Stimulated activated naive CD4-positive, alpha-beta T cell treated with Interleukin-2 at 50 U/mL for 16 hours (primary cell): ENCODE measurements around the gene REXO1.
"Not testable (repeated sequence)": the region's sequence is repeated elsewhere in the genome, so short reads cannot be mapped to it uniquely, and the experiment has no call there.

Experiments
- DNase-seq: peaks from one replicate; lab custom pipeline; 2025; lab: John Stamatoyannopoulos, UW

The REXO1 gene, protein sequence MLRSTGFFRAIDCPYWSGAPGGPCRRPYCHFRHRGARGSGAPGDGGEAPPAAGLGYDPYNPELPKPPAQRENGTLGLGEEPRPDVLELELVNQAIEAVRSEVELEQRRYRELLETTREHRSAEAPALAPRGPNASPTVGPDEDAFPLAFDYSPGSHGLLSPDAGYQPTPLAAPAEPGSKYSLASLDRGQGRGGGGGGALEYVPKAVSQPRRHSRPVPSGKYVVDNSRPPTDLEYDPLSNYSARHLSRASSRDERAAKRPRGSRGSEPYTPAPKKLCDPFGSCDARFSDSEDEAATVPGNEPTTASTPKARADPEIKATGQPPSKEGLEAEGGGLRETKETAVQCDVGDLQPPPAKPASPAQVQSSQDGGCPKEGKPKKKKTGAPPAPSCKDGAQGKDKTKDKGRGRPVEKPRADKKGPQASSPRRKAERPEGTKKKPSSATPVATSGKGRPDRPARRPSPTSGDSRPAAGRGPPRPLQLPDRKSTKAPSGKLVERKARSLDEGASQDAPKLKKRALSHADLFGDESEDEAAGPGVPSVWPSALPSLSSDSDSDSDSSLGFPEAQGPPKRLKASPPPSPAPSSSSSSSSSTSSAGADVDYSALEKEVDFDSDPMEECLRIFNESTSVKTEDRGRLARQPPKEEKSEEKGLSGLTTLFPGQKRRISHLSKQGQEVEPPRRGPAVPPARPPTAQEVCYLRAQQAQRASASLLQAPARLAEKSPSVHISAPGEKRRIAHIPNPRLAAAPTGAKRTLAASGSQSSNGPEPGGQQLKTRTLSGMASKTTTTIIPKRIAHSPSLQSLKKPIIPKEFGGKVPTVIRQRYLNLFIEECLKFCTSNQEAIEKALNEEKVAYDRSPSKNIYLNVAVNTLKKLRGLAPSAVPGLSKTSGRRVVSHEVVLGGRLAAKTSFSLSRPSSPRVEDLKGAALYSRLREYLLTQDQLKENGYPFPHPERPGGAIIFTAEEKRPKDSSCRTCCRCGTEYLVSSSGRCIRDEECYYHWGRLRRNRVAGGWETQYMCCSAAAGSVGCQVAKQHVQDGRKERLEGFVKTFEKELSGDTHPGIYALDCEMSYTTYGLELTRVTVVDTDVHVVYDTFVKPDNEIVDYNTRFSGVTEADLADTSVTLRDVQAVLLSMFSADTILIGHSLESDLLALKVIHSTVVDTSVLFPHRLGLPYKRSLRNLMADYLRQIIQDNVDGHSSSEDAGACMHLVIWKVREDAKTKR

DNA sequence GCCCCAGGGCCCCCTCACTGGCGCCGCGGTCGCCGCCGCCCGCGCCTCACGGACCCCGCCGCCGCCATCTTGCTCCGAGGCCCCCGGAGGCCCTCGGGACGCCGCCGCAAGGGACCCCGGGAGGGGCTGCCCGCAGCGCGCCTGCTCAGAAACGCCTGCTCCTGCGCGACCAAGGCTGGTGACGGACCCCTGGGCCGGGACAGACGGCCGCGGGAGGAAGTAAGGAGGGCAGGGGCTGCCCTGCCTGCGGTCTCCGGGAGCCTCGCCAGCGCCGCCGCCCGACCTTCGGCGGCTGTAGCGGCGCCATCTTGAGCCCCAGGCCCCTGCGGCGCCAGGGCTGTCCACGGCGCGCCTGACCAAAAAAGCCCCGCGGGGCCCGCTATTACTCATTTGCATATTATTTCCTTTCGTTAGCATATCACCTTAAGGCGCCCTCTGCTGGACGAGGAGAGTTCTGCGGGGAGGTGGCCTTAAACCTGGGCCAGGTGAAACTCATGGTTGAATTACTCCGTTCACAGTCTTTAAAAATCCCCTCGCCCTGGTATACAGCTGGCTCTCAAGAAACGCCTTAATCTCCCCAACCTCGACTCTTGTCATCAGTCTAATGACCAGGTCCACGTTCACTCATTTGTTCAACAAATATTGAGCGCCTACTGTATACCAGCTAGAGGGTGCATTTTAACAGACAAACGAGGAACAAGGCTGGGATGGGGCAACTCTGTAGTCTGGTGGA is at the start of gene REXO1:
Gene REXO1 (minus strand): TSS at position 85 of the 733 bp plus-strand sequence. CDS start 125 bp downstream, outside the sequence.
- DNase-seq, result peak; percentile 95

- DNase-seq, result no peak
Observed at GRCh38 chr19:1896508-1896907, 48.2 kb upstream of the REXO1 start.

- no peak for DNase-seq
Observed at GRCh38 chr19:1893791-1894190, 45.5 kb upstream of the REXO1 start.

- DNase-seq, result no peak
Observed at GRCh38 chr19:1889907-1890306, 41.6 kb upstream of the REXO1 start.

GRCh38 chr19:1888385-1888784 is 40.1 kb upstream of the REXO1 start:
- no peak for DNase-seq

GRCh38 chr19:1886360-1886759 is 38.1 kb upstream of the REXO1 start:
- not testable (repeated sequence) for DNase-seq

DNA sequence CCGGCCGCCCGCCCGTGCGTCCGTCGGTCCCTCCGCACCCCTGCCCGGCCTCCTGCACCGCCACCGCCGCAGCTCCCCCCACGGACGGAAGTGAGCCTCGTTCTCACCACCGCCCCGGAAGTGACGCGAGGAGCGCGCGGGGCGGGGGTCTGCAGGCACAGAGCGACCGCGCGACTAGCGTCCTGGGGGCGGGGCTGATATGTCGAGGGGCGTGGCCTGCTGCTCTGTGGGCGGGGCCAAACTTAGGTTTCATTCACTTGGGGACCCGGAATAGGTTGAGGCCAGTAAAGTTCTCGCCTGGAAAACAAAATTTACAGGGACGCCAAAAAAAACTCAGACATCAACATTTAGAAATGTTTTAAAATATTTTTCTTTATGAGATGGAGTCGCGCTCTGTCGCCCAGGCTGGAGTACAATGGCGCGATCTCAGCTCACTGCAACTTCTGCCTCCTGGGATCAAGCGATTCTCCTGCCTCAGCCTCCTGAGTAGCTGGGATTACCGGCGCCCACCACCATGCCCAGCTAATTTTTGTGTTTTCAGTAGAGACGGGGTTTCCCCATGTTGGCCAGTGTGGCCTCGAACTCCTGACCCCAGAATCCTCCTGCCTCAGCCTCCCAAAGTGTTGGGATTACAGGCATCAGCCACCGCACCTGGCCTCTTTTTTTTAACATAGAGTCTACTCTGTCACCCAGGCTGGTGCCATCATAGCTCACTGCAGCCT is 37.3 kb upstream of the REXO1 start, which contains the start of gene ABHD17A:
Gene ABHD17A (minus strand): TSS at position 99 of the 722 bp plus-strand sequence. CDS start 3,930 bp downstream, outside the sequence.
- peak; percentile 92 for DNase-seq

- DNase-seq, result no peak
Observed at GRCh38 chr19:1884719-1885334, 36.5 kb upstream of the REXO1 start.

DNA sequence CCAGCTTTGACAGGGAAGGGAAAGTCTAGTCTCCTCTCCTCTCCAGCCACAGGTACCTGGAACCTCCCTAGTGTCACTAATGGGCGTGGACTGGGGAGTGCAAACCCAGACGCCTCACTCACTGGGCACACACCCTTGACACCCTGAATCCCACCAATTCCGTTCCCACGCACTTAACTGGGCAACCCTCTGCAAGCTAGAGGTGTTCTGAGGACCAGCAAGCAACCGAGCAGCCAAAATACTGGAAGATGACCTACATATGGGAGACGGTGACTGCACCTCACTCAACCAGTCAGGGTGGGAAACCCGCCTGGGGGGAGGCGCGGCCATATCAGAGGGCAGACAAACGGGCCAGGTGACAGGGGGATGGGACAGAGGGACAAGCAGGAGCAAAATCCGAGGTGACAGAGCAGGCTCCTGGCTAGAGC is 36.0 kb upstream of the REXO1 start:
- peak; percentile 20 for DNase-seq

- DNase-seq, result no peak
Observed at GRCh38 chr19:1883784-1884183, 35.5 kb upstream of the REXO1 start.

DNA sequence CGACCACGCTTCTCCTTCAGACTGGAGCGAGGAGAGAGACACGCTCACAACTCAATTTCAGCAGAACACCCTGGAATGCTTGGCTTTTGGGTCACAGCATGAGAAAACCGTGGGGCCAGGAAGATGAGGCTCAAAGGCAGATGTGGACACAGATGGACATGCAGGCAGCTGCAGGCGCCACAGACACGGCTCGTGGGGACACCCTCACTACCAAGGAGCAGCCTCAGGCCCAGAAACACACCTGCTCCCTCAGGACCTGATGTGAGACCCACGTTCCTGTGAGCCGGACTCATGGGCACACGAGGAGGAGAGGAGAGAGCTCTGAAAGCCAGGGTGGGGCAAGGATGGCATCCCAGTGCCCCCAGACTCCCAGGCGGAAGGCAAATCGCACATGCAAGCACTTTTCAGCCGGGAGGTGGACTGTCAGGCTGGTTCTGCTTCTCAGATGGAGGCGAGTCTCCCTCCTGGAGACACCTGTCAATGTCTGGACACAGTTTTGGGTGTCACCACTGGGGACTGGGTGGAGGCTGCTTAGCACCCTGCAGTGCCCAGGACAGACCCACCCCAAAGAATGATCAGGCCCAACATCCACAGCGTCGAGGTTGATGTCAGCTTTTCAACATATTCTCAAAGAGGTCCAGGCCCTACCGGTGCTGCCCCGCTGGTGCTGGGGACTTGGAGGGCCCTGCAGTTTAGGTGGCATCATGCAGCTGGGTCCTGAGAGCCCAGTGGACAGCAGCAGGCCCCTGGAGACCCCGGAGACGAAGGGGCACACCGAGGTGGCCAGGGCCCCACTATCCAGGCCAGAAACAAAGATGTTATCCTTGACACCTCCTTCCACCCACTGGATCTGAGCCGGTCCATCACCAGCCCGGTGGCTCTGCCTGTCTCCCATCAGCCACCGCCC is 34.8 kb upstream of the REXO1 start:
- no peak for DNase-seq

DNA sequence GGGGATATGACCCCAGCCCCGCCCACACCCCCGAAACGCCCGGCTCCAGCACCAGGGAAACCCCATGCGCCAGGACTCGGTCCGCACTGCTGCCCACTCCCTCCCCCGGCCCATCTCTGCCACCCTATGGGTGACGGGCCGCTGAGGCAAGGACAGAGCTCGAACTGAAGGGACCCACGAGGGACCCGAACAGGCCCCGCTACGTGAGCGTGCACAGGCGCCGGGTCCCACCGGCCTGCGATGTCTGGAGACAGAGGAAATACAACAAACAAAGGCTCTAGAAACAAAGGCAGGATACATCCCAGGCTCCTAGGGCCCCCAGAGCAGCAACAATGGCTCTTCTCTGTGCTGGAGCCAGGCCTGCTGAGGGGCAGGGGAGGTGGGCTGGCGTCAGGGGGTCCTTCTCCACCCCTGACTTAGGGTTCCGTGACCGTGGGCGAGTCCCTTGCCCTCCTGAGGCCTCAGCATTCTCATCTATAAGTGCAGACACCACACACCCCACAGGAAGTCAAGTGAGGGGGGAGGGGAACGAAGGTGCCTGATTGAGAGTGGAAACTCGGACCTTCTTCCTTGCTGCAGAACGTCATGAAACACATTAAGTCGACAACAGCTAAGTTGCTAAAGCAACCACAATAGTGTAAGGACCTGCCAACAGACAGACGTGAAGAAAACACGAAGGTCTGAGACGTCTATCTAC is 34.0 kb upstream of the REXO1 start:
- peak; percentile 52 for DNase-seq

- DNase-seq, result not testable (repeated sequence)
Observed at GRCh38 chr19:1881393-1882088, 33.3 kb upstream of the REXO1 start.

DNA sequence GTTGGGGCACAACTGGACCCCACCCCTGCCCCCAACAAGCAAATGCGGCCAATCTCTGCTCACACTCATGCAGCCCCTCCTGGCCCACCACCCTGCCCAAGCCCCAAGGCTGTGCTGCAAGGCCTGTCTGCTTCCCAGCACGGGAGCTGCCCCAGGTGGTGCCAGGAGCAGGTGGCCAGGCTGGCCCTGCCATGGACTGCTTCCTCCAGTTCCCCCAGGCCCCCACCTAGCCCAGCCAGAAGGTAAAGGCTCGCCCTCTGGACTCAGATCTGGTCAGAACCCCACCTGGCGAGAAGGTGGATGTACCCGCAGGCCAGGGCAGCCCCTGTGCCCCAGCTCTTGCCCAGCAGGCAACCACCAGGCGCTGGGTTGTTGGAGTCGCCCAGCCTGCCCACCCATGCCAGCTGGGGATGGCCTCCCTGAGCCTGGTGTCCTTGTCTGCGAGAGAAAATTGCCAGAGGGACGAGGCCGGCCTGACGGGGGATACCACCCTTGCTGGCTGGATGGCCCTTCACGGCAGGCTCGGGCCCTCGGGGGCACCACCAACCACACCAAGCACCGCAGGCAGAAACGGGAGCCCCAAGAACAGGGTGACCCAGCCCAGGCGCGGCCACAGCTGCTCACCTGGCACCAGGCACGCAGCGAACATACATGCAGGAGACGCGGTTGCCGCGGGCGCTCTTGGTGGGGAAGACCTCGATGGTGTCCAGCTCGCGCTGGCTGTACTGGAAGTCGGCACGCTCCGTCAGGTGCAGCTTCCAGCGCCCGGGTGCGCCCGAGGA is 32.5 kb upstream of the REXO1 start:
- no peak for DNase-seq

DNA sequence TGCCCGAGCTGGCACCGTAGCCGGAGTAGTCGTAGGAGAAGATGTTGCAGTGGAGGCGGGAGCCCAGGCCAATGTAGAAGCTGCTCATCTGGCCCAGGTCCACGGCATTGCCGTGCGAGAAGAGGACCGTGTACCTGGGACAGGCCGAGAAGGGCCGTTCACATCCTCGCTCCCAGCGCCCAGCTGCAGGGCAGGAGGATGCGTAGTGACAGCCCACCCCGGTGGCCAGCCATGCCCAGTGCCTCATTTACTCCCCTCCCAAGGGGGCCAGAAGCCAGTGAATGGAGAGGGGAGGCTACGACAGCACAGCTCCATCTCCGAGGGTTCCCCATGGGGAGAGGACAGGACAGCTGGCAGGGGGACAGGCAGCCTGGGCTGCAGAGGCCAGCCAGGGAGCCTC is 31.7 kb upstream of the REXO1 start:
- not testable (repeated sequence) for DNase-seq

- not testable (repeated sequence) for DNase-seq
Observed at GRCh38 chr19:1878583-1878982, 30.3 kb upstream of the REXO1 start.

DNA sequence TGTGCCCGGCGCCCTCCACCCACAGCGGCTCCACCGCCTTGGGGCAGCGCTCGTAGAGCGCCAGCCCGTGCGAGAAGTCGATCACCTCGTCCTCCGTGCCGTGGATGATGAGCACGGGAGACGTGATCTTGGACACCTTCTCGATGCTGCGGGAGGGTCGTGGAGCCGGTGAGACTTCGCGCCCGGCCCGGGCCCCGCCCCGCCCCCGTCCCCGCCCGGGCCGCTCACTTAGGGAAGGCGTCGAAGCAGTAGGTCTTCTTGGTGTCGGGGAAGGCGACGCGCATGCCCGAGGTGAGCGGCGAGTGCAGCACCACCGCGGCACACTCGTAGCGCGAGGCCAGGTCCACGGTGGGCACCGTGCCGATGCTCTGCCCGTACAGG is 29.0 kb upstream of the REXO1 start:
- DNase-seq, result not testable (repeated sequence)
